A172 (cell line): Measurements from ENCODE around the gene CXCL11. TPM values are rescaled to one million over a fixed set of nuclear protein-coding genes. Genes with fewer than 3 reads are reported as not detected.
"Not testable (repeated sequence)": the region's sequence is repeated elsewhere in the genome, so short reads cannot be mapped to it uniquely, and the experiment has no call there.

ENCODE experiments used
- DNase-seq: peaks from one replicate; pipeline ENCODE4 v3.0.0-alpha.2; 2015; ENCODE audit warnings: low spot score
- total RNA-seq: library from RNA; depleted of rRNA; stranded (reverse); fragments of >200 nt; shearing (Covaris generic); gene quantifications from 2 replicates; pipeline ENCODE4 v1.2.3, GENCODE V29; 2014; rRNA removed

Gene CXCL11
- total RNA-seq, 1 experiment from 2014 or later: not detected

GRCh38 chr4:76001700-76002099 is 34.2 kb downstream of the CXCL11 start:
- DNase-seq: no peak

GRCh38 chr4:76000279-76000678 is 35.6 kb downstream of the CXCL11 start:
- DNase-seq: no peak

GRCh38 chr4:75998525-75999147 is 37.2 kb downstream of the CXCL11 start:
- not testable (repeated sequence) for DNase-seq

- no peak for DNase-seq
These were observed 37.9 kb downstream of the CXCL11 start for GRCh38 chr4:75997946-75998345.

GRCh38 chr4:75997081-75997480 is 38.8 kb downstream of the CXCL11 start:
- no peak for DNase-seq

GRCh38 chr4:75995727-75996126 is 40.1 kb downstream of the CXCL11 start:
- DNase-seq: peak; percentile 31

GRCh38 chr4:75992462-75992861 is 43.4 kb downstream of the CXCL11 start:
- no peak for DNase-seq

- no peak for DNase-seq
These were observed 45.9 kb downstream of the CXCL11 start for GRCh38 chr4:75989846-75990528.

- DNase-seq: peak; percentile 72
These were observed 50.8 kb downstream of the CXCL11 start for GRCh38 chr4:75985116-75985515.

Other genes with a start within 250 kb of the CXCL11 start
- not detected in 2 replicates for gene PPEF2, start 133.6 kb downstream of the CXCL11 start, total RNA-seq
- gene NAAA, start 95.1 kb downstream of the CXCL11 start, total RNA-seq: 27.7 and 39.2 TPM in 2 replicates
- 18.7 and 22.4 TPM in 2 replicates for gene SDAD1, start 45.1 kb downstream of the CXCL11 start, total RNA-seq
- gene CXCL9, start 28.6 kb downstream of the CXCL11 start, total RNA-seq: not detected in 2 replicates
- gene CXCL10, start 12.6 kb downstream of the CXCL11 start, total RNA-seq: not detected in 2 replicates
- not detected in 2 replicates for gene ART3, start 38.6 kb upstream of the CXCL11 start, total RNA-seq
- gene NUP54, start 112.3 kb upstream of the CXCL11 start, total RNA-seq: 36.5 and 40.2 TPM in 2 replicates
- 113 and 136 TPM in 2 replicates for gene SCARB2, start 177.8 kb upstream of the CXCL11 start, total RNA-seq
- 0.12 and 0.38 TPM in 2 replicates for gene FAM47E, start 215.7 kb upstream of the CXCL11 start, total RNA-seq